ENCODE measurements around the gene TTLL11.

The TTLL11 gene

GRCh38 chr9:122128007-122128968 lies 35.2 kb upstream of the TTLL11 start:
- H3K9me3 ChIP-seq (ENCODE audit: control insufficient read depth, low read length): no peaks in the 10 kb centered on the region

GRCh38 chr9:122127396-122127798 lies 34.3 kb upstream of the TTLL11 start:
- H3K9me3 ChIP-seq (ENCODE audit: control insufficient read depth, low read length): no peaks in the 10 kb centered on the region
- no peak overlapping the region for H2AFZ ChIP-seq
- H3K79me2 ChIP-seq: no peaks in the 10 kb centered on the region
- no peaks in the 10 kb centered on the region for H3K27me3 ChIP-seq (ENCODE audit: control insufficient read depth, insufficient read depth, low read length)
- H3K4me3 ChIP-seq (ENCODE audit: low read depth, low read length): no peak overlapping the region
- no peak for TF ChIP-seq CTCF (IDR thresholded peaks at IDR 0.05)
- no peak overlapping the region for H3K4me2 ChIP-seq (ENCODE audit: low read length)
- no peaks in the 10 kb centered on the region for H3K36me3 ChIP-seq (ENCODE audit: control insufficient read depth, insufficient read depth, low read length)
- H3K4me1 ChIP-seq: no peaks in the 10 kb centered on the region
- no peak overlapping the region for H3K27ac ChIP-seq
- H3K9ac ChIP-seq: no peak overlapping the region

More at GRCh38 chr9:122128007-122128968, 35.2 kb upstream of the TTLL11 start:
- Histone ChIP-seq H3K36me3 (ENCODE audit: control insufficient read depth, insufficient read depth, low read length) (no peaks in the 10 kb centered on the region), H3K27me3 (ENCODE audit: control insufficient read depth, insufficient read depth, low read length) (no peaks in the 10 kb centered on the region), H3K27ac (no peak overlapping the region), H3K4me1 (no peaks in the 10 kb centered on the region), H3K4me2 (ENCODE audit: low read length) (no peak overlapping the region), H2AFZ (no peak overlapping the region), H3K9ac (no peak overlapping the region), H3K4me3 (ENCODE audit: low read depth, low read length) (no peak overlapping the region), H3K79me2 (no peaks in the 10 kb centered on the region)
- TF ChIP-seq CTCF (IDR thresholded peaks at IDR 0.05): no peak

GRCh38 chr9:122126331-122127261 lies 33.5 kb upstream of the TTLL11 start:
- H3K36me3 ChIP-seq (ENCODE audit: control insufficient read depth, insufficient read depth, low read length): no peaks in the 10 kb centered on the region
- TF ChIP-seq CTCF (IDR thresholded peaks at IDR 0.05): no peak
- no peaks in the 10 kb centered on the region for H3K79me2 ChIP-seq
- peak overlapping the region; percentile 46 for H2AFZ ChIP-seq
- no peak overlapping the region for H3K27ac ChIP-seq
- no peaks in the 10 kb centered on the region for H3K9me3 ChIP-seq (ENCODE audit: control insufficient read depth, low read length)
- H3K4me3 ChIP-seq (ENCODE audit: low read depth, low read length): no peak overlapping the region
- H3K27me3 ChIP-seq (ENCODE audit: control insufficient read depth, insufficient read depth, low read length): no peaks in the 10 kb centered on the region
- H3K9ac ChIP-seq: no peak overlapping the region
- H3K4me1 ChIP-seq: no peaks in the 10 kb centered on the region
- H3K4me2 ChIP-seq (ENCODE audit: low read length): no peak overlapping the region

- H3K4me2 ChIP-seq (ENCODE audit: low read length): no peak overlapping the region
- no peak overlapping the region for H2AFZ ChIP-seq
- no peak overlapping the region for H3K9ac ChIP-seq
- no peaks in the 10 kb centered on the region for H3K79me2 ChIP-seq
- H3K4me3 ChIP-seq (ENCODE audit: low read depth, low read length): no peak overlapping the region
- H3K4me1 ChIP-seq: no peaks in the 10 kb centered on the region
- no peak overlapping the region for H3K27ac ChIP-seq
- no peaks in the 10 kb centered on the region for H3K27me3 ChIP-seq (ENCODE audit: control insufficient read depth, insufficient read depth, low read length)
- no peak for TF ChIP-seq CTCF (IDR thresholded peaks at IDR 0.05)
- no peaks in the 10 kb centered on the region for H3K36me3 ChIP-seq (ENCODE audit: control insufficient read depth, insufficient read depth, low read length)
- H3K9me3 ChIP-seq (ENCODE audit: control insufficient read depth, low read length): no peaks in the 10 kb centered on the region
Measured at GRCh38 chr9:122125509-122126330, 32.6 kb upstream of the TTLL11 start.
